Right lung (tissue), 5 donors: ENCODE data around the gene KRT7. TPM values are rescaled to one million over a fixed set of nuclear protein-coding genes. Genes with fewer than 3 reads are reported as not detected.

ENCODE experiments used
- DNase-seq, 2 donors: peaks; one replicate each; pipeline ENCODE4 v3.0.0-alpha.2; 2013
- polyA plus RNA-seq, 5 donors: library from polyadenylated mRNA; unstranded; fragments of 120-200 nt; gene quantifications; one replicate each; pipeline versions ENCODE4 v1.2.1 to v1.2.3, GENCODE V29; 2013; ENCODE audit warnings: inconsistent platforms in 1 of 5, low replicate concordance in 1 of 5; ENCODE audit not compliant: insufficient read length in 5 of 5, insufficient read depth in 1 of 5

KRT7 gene
- polyA plus RNA-seq, 5 donors = 13.7 to 47.1 (median 24.3) TPM

DNA sequence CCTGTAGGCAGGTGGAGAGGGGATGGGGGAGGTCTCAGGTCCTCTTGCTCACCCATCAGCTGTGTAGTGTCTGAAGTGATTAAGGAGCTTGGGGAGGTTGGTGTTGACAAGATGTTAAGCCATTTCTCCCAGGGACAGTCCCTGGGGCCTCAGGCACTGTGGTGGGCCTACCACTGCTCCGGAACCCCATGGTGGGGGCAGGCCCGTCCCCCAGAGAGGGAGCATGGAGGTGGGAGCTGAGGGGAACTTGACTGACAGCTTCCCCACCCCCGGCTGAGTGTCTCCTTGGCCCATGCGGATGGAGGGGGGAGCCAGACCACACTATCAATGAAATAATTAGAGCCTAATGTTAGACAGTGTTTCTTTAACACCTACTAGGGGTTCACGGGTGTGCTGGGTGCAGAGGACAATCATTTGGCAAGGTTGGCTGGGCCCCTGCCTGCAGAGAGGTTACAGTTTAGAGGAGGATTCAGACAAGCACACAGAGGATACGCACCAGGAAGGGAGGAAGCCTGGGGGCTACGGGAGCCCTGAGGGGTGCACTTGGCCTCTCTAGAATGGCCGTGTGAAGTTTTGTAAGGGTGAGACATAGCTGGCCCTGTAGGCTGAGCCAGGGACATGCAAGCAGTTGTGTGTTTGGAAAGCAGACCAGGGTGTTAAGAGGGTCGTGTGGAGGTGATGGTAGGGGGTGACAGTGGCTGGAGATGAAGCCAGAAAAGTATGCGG lies 22.0 kb upstream of the KRT7 start:
- no peak for DNase-seq

DNA sequence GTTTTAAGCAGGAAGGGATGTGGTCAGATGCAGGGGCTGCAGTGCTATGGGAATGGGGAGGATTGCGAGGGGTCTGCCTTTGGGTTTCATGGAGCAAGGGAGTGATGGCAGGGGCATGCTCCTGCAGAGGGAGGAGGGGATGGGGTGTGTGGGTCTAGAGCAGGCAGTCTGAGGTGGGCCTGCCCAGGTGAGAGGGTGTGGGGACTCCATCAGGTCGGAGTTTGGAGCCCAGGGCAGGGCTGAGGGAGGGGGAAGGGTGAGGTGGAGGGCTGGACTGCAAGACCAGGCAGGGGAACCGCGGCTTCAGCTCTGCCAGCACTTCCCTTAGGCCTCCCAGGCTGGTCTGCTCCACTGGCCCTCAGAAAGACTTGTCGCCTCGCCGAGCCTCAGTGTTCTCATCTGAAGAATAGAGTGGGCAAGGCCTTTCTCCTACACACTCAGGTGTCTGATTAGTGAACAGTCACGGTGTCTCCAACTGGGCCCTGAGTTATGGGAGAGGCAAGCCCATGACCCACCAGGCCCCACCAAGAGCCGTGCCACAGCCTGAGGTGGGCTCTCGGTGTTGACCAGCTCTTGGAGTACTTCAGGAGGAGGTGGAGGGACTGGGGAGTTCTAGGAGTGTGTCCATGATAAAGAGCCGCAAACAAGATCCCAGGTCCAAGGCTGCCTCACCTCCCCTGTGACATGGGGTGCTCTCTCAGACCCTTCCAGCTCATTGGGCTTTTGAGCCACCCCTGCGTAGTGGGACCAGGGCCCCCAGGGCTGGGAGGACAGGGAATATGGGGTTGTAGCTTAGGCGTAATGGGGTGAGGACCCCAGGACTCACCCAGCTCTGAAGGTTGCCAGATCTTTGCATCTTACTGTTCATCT lies 21.1 kb upstream of the KRT7 start:
- no peak for DNase-seq

GRCh38 chr12:52212701-52213563 lies 20.1 kb upstream of the KRT7 start:
- no peak for DNase-seq

DNA sequence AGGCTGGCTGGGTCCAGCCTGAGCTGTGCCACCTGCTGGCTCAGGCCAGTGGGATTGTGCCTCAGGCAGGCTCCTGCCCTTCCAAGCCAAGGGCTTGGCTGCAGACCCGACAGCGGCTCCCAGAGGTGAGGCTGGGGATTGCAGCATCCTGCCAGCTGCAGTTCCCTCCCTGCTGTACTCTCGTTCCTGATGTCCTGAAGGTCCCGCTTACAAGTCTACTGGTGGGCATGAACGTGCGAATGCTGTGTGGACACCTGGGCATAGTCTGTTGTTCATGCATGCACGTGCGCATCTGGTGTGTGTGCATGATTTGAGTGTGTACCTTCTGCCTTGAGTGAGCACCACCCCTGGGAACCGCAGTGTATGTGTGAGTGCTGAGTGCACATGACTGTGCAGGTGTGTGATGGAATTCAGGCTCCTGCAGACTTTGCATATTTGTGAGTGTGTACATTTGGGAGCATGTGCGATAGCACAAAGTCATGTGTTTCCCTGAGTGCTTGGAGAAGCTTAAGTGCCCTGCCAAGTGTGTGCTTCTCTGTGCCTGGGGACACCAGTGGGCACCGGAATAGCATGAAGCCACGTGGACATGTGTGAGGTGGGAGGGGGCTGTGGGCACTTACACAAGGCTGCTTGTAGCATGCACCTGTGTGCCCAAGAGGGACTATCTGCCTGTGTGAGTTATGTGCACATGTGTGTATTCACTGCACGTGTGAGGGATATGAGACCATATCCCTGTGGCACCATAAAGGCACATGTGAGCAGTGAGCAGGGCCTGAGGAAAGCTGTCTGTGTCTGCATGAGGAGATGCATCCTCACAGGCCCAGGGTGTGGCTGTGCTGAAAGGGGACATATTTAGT lies 19.3 kb upstream of the KRT7 start:
- peak; percentile 59 to 61 for DNase-seq

DNA sequence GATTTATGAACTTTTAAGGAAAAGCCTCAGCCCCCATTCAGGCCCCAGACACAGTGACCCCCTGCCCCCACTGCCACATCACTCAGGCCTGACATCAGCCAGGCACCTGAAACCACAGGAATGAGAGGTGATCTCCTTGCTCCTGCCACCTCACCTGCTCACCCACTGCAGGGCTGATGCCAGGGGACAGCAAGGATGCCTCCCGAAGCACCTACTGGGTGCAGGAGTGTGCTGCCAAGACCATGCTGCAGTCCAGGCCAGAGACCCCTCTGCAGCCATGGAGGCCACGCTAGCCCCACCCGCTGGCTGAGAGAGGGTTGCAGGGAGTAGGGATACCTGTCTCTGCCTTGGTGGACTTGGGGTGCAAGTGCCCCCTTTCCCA lies 18.6 kb upstream of the KRT7 start:
- DNase-seq = no peak

DNA sequence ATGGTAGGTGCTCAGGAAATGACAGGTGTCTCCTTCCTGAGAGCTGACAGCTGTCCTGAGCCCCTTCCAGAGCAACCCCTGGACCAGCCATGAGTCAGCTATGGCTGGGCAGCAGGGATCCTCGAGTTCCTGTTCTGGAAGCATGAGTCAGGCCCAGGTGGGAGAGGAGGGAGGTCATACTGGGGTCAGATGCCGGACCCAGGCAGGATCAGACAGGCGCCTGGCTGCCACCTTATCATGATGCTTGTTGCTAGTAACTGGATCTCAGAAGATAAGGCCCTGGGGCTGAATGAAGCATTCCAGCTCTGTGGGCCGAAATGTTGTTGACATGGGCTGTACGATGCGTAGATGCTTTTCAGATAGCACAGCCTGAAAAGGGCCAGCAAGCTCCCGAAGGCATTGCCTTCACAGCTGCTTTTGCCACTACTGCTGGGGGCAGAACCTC lies 17.4 kb upstream of the KRT7 start:
- DNase-seq = no peak

GRCh38 chr12:52216100-52216499 lies 16.9 kb upstream of the KRT7 start:
- DNase-seq = no peak

GRCh38 chr12:52216807-52217206 lies 16.2 kb upstream of the KRT7 start:
- no peak for DNase-seq

GRCh38 chr12:52217223-52217622 lies 15.8 kb upstream of the KRT7 start:
- DNase-seq = peak; percentile 59 to 60

- DNase-seq = no peak
Observed at GRCh38 chr12:52218001-52218400, 15.0 kb upstream of the KRT7 start.

- DNase-seq = no peak
Observed at GRCh38 chr12:52220477-52220876, 12.6 kb upstream of the KRT7 start.

- DNase-seq = no peak
Observed at GRCh38 chr12:52221070-52221781, 11.8 kb upstream of the KRT7 start.

DNA sequence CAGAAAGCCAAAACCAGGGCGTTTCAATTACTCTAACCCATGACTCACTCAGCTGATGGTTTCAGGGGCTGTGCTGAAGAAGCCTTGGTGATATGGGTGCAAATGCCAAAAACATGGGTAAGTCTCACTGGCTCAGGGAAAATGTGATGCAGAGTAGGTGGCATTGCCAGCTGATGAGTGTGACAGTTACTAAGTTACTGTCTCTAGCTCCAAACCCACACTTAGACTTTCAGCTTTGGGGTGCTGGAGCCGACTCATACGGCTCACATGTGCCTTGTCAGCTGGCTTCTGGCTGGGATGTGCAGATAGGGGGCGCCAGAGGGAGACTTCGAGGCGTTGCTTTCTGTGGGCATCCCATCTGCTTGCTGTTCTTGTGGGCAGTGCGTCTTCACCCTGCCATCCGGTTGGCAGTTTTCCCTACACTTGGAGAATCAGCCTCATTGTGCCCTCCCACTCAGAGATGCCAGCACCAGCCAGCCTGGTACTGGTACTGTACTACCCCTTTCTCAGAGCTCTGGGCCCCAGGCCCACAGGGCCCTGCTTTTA lies 11.1 kb upstream of the KRT7 start:
- no peak for DNase-seq

DNA sequence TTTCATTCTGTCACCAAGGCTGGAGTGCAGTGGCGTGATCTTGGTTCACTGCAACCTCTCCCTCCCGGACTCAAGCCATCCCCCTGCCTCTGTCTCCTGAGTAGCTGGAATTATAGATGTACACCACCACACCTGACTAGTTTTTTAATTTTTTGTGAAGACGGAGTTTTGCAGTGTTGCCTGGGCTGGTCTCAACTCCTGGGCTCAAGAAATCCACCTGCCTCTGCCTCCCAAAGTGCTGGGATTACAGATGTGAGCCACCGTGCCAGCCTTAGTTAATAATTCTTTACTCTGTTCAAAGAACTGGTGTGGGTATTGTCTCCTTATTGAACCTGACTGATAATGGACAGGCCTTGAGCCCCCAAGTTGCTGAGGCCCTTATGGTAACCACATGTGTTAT lies 10.4 kb upstream of the KRT7 start:
- DNase-seq = no peak

DNA sequence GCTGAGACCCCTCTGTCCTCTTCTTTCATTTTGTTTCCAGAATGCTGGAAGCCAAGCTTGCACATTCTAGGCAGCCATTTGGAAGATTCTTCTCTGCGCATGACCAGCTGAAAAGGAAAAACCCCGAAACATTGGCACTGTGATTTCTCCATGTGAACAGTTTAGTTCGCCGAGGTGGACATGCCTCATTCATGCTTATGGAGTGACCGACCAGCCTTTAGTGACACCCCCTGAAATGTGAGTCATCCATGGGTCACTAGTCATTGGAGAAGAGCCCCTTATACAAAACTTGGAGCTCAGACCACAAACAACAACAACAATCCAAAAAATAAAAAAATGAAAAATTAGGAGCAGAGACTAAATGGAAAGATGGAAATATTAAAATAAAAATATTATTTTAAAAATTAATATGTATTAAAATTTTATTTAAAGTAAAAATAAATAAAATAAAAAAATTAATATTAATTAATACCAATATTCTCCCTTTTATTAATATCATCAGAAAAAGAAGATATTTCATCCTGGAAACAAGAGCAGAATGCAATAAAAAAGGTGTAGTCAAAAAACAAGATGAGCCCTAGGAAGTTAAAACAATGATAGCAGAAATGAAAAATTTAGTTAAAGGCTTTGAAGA lies 9.5 kb upstream of the KRT7 start:
- no peak for DNase-seq

DNA sequence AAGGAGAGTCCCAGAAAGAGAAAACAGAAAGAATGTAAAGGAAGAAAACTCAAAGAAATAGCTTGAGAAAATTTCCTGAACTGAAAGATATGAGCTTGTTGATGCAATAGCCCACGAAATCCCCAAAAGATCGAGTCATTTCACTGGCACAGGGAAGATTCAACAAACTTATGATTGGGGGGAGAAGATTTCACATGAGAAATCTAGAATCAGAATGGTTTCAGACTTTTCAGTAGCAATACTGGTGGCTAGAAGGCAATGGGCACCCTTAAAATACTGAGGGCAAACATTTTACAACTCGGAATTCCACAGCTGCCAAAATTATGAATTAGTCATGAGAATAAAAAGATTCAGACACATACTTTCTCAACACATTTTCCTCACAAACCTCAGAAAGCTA lies 8.9 kb upstream of the KRT7 start:
- no peak for DNase-seq

- no peak for DNase-seq
Observed at GRCh38 chr12:52225752-52226151, 7.3 kb upstream of the KRT7 start.

DNA sequence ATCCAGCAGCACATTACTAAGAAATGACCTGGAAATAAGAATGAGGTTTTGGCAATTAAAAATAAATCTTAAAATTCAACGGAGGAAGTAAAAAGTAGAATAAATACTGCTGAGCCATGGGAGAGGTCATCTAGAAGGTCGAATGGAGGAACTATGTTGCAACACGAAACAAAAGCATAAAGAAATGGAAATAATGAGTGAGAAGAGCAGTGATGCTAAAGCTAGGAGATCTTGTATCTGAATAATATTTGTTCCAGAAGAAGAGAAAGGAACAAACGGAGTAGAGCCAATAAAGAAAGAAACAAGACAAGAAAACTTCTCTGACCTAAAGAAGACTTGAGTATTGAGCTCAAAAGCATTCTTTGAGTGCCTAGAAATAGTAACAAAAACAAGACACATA lies 6.6 kb upstream of the KRT7 start:
- no peak for DNase-seq

DNA sequence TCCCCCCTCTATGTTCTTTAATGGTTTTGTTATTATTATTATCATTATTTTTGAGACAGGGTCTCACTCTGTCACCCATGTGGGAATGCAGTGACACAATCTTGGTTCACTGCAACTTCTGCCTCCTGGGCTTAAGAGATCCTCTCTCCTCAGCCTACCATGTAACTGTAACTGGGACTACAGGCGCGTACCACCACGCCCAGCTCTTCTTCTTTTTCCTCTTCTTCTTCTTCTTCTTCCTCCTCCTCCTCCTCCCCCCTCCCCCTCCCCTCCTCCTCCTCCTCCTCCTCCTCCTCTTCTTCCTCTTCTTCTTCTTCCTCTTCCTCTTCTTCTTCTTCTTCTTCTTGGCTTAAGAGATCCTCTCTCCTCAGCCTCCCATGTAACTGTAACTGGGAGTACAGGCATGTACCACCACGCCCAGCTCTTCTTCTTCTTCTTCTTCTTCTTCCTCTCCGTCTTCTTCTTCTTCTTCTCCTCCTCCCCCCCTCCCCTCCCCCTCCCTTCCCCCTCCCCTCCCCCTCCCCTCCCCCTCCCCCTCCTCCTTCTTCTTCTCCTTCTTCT lies 5.4 kb upstream of the KRT7 start:
- DNase-seq = no peak
